ENCODE measurements around the gene GPR137B. TPM values are rescaled to one million over a fixed set of nuclear protein-coding genes. Genes with fewer than 3 reads are reported as not detected.

Gene GPR137B
- total and polyA plus RNA-seq, 2 of the 13 experiments (the other 11 are each of a cell fraction or from before 2014, with no cell fraction given), result 0.31 to 0.41 TPM

DNA sequence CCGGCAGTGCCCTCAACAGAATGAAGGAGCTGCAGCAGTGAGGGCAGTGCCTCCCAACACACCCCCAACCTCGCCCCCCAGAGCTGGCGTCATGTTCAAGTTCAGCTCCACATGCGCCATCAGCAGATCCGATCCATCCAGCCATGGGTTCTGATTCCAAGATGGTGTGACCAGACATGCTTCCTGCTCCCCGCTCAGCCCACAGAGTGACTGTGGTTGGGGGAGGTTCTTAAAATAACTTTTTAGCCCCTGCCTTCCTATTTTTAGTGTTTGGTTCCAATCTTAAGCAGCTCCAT, 30.1 kb upstream of the GPR137B start:
- no peak overlapping the region for H3K4me3 ChIP-seq (replicated peaks in 1 of 3; ENCODE audit: insufficient read depth in 1 of 3, low read depth in 2 of 3, low read length in 3 of 3)
- FAIRE-seq (no peak), DNase-seq (ENCODE audit: low spot score) (no peak), ATAC-seq (no peak)
- no peaks in the 10 kb centered on the region for H3K9me3 ChIP-seq (ENCODE audit: low read length)
- peaks cover 12% of the 10 kb centered on the region; the same call in 1 of the 2 replicates for H3K4me1 ChIP-seq (ENCODE audit: insufficient read depth, low read length)
- no peaks in the 10 kb centered on the region for H4K20me1 ChIP-seq (ENCODE audit: insufficient read depth, low read length)
- intact Hi-C loops (cut with micrococcal nuclease; ENCODE audit: unreplicated experiment) (no loop called here), in situ Hi-C loops (cut with HindIII; ENCODE audit: extremely low pct_ligation_motif_present, low pct_unique_long_range_greater_than_20kb) (loop anchor here (25.0 kb wide), 3 partner anchors 1000 to 1450 kb away; no protein-coding TSS in a partner anchor)
- no peaks in the 10 kb centered on the region for H3K36me3 ChIP-seq (replicated peaks in 1 of 2; ENCODE audit: control insufficient read depth in 1 of 2, insufficient read depth in 2 of 2, low read length in 2 of 2)
- H3K27ac ChIP-seq (ENCODE audit: extremely low read length, insufficient read depth, low read length), result no peak overlapping the region
- H3K27me3 ChIP-seq (ENCODE audit: control insufficient read depth in 1 of 2, insufficient read depth in 2 of 2, low read length in 2 of 2), result no peaks in the 10 kb centered on the region
- no peak overlapping the region for H3K9ac ChIP-seq (ENCODE audit: insufficient read depth, low read depth, low read length)
- 84% methylated on average over 4 of the region's 6 CpGs for WGBS (ENCODE audit: low lambda C conversion rate)
- no TSS peak for BruUV-seq (replicated peaks)
- TF ChIP-seq THAP8 (CRISPR knock-in tag; IDR thresholded peaks at IDR 0.05; ENCODE audit: borderline replicate concordance) (no peak), ZNF232 (CRISPR knock-in tag; IDR thresholded peaks at IDR 0.05; ENCODE audit: borderline replicate concordance) (no peak), ATM (IDR thresholded peaks at IDR 0.05; ENCODE audit: borderline replicate concordance) (no peak), ZBTB7A (CRISPR knock-in tag; IDR thresholded peaks at IDR 0.05) (no peak), ISL2 (CRISPR knock-in tag; IDR thresholded peaks at IDR 0.05) (no peak), MAX (IDR thresholded peaks at IDR 0.05) (no peak), MIER2 (CRISPR knock-in tag; IDR thresholded peaks at IDR 0.05) (no peak), SMYD3 (CRISPR knock-in tag; IDR thresholded peaks at IDR 0.05) (no peak), ATAD3A (CRISPR knock-in tag; IDR thresholded peaks at IDR 0.05) (no peak), MBD4 (IDR thresholded peaks at IDR 0.05; ENCODE audit: borderline replicate concordance, low read length) (no peak), TARDBP (CRISPR knock-in tag; IDR thresholded peaks at IDR 0.05) (no peak), SOX5 (CRISPR knock-in tag; IDR thresholded peaks at IDR 0.05; ENCODE audit: borderline replicate concordance) (no peak), REST (IDR thresholded peaks at IDR 0.05; ENCODE audit: borderline replicate concordance in 1 of 2, low read depth in 1 of 2, low read length in 2 of 2) (no peak), SRSF4 (IDR thresholded peaks at IDR 0.05; ENCODE audit: low read depth, low read length, poor library complexity, severe bottlenecking) (no peak), TBX3 (IDR thresholded peaks at IDR 0.05; ENCODE audit: borderline replicate concordance) (no peak), ZNF235 (CRISPR knock-in tag; IDR thresholded peaks at IDR 0.05; ENCODE audit: borderline replicate concordance) (no peak), DDIT3 (CRISPR knock-in tag; IDR thresholded peaks at IDR 0.05) (no peak), GLMP (CRISPR knock-in tag; IDR thresholded peaks at IDR 0.05; ENCODE audit: borderline replicate concordance) (no peak)
- TF ChIP-seq, protein P1, sequence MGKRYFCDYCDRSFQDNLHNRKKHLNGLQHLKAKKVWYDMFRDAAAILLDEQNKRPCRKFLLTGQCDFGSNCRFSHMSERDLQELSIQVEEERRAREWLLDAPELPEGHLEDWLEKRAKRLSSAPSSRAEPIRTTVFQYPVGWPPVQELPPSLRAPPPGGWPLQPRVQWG (CRISPR knock-in tag; IDR thresholded peaks at IDR 0.05; ENCODE audit: borderline replicate concordance, low read depth), result no peak
- no peak overlapping the region for H2AFZ ChIP-seq (ENCODE audit: low read length)
- H3K4me2 ChIP-seq (ENCODE audit: low read depth, low read length), result no peak overlapping the region
- CTCF ChIA-PET (ENCODE audit: low intra/inter-chr PET ratio, low total read pairs), result no interaction called here
- POLR2A ChIA-PET, result no interaction called here
- no peaks in the 10 kb centered on the region for H3K79me2 ChIP-seq (ENCODE audit: insufficient read depth, low read length)

Data from HepG2 (cell line).